Adipocyte (in vitro differentiated cells): ENCODE data around the gene CERS1.

Experiments used
- DNase-seq: peaks from one replicate; pipeline ENCODE4 v3.0.0-alpha.2; 2015; ENCODE audit warnings: low read depth
- H3K27me3 ChIP-seq: replicated peaks from 2 replicates; pipeline ENCODE4 v1.7.0; 2013; ENCODE audit warnings: mild to moderate bottlenecking, low read length, moderate library complexity; ENCODE audit not compliant: control insufficient read depth, insufficient read depth
- H3K36me3 ChIP-seq: 2 replicates; pipeline ENCODE4 v1.7.0; 2013; ENCODE audit warnings: low read length, mild to moderate bottlenecking, moderate library complexity; ENCODE audit not compliant: control insufficient read depth, insufficient read depth, severe bottlenecking
- H3K4me1 ChIP-seq: 2 replicates; pipeline ENCODE4 v1.7.0; 2013; ENCODE audit warnings: mild to moderate bottlenecking, low read length, moderate library complexity; ENCODE audit not compliant: control insufficient read depth, insufficient read depth
- H3K4me3 ChIP-seq: 2 replicates; pipeline ENCODE4 v1.7.0; 2013; ENCODE audit warnings: mild to moderate bottlenecking, low read length, moderate library complexity
- H3K9ac ChIP-seq: 2 replicates; pipeline ENCODE4 v1.7.0; 2013; ENCODE audit warnings: mild to moderate bottlenecking, low read length, moderate library complexity
- H3K9me3 ChIP-seq: 2 replicates; pipeline ENCODE4 v1.7.0; 2013; ENCODE audit warnings: mild to moderate bottlenecking, low read length, moderate library complexity; ENCODE audit not compliant: control insufficient read depth

The CERS1 gene

GRCh38 chr19:18878058-18878797 lies 17.7 kb downstream of the CERS1 start:
- H3K36me3 ChIP-seq = no peaks in the 10 kb centered on the region
- DNase-seq = no peak

GRCh38 chr19:18876865-18877264 lies 19.1 kb downstream of the CERS1 start:
- no peak overlapping the region for H3K4me3 ChIP-seq
- H3K9me3 ChIP-seq = no peaks in the 10 kb centered on the region
- H3K27me3 ChIP-seq = no peaks in the 10 kb centered on the region
- H3K9ac ChIP-seq = no peak overlapping the region
- DNase-seq = no peak
- no peaks in the 10 kb centered on the region for H3K36me3 ChIP-seq
- H3K4me1 ChIP-seq = no peaks in the 10 kb centered on the region

More at GRCh38 chr19:18878058-18878797, 17.7 kb downstream of the CERS1 start:
- H3K27me3 ChIP-seq = no peaks in the 10 kb centered on the region
- no peaks in the 10 kb centered on the region for H3K4me1 ChIP-seq
- no peak overlapping the region for H3K9ac ChIP-seq
- no peaks in the 10 kb centered on the region for H3K9me3 ChIP-seq
- no peak overlapping the region for H3K4me3 ChIP-seq

- no peak overlapping the region for H3K4me3 ChIP-seq
- H3K27me3 ChIP-seq = no peaks in the 10 kb centered on the region
- H3K9ac ChIP-seq = no peak overlapping the region
- H3K36me3 ChIP-seq = no peaks in the 10 kb centered on the region
- H3K9me3 ChIP-seq = no peaks in the 10 kb centered on the region
- peak; percentile 50 for DNase-seq
- H3K4me1 ChIP-seq = no peaks in the 10 kb centered on the region
Measured at GRCh38 chr19:18875726-18876125, 20.2 kb downstream of the CERS1 start.

- Histone ChIP-seq H3K9me3 (no peaks in the 10 kb centered on the region), H3K36me3 (peaks cover 19% of the 10 kb centered on the region), H3K9ac (no peak overlapping the region), H3K27me3 (no peaks in the 10 kb centered on the region), H3K4me3 (no peak overlapping the region), H3K4me1 (no peaks in the 10 kb centered on the region)
- DNase-seq = no peak
Measured at GRCh38 chr19:18871543-18871942, 24.4 kb downstream of the CERS1 start.

DNA sequence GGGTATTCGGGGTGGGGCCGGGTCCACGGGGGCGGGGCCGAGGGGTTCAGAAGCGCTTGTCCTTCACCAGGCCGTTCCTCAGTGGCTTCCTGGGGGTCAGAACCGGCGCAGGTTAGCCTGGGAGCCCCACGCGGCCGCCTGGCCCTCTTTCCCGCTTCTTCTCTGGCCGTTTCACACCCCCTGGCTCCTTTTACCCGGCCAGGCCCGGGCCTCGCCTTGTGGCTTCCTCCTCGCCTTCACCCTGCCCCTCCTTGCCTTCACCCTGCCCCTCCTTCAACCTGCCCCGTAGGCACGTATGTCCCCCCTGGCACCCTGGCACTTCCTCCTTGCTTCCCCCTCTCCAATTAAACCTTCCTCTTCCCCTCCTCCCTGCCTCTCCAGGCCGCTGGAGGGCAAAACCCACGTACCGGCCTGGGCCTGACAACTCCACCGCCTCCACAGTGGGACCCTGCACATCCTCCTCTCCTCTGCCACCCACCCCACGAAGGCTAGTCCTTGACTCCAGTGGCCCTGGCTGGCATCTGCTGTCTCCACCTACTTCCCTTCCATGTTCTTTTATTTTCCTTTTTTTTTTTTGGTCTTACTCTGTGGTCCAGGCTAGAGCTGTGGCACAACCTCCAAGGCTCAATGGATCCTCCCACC lies 25.3 kb downstream of the CERS1 start:
- Histone ChIP-seq H3K9ac (no peak overlapping the region), H3K36me3 (peaks cover 28% of the 10 kb centered on the region), H3K9me3 (no peaks in the 10 kb centered on the region), H3K4me3 (no peak overlapping the region), H3K4me1 (no peaks in the 10 kb centered on the region), H3K27me3 (no peaks in the 10 kb centered on the region)
- no peak for DNase-seq

GRCh38 chr19:18869781-18870530 lies 26.0 kb downstream of the CERS1 start:
- DNase-seq = no peak
- peaks cover 35% of the 10 kb centered on the region for H3K36me3 ChIP-seq
- H3K4me3 ChIP-seq = no peak overlapping the region

DNA sequence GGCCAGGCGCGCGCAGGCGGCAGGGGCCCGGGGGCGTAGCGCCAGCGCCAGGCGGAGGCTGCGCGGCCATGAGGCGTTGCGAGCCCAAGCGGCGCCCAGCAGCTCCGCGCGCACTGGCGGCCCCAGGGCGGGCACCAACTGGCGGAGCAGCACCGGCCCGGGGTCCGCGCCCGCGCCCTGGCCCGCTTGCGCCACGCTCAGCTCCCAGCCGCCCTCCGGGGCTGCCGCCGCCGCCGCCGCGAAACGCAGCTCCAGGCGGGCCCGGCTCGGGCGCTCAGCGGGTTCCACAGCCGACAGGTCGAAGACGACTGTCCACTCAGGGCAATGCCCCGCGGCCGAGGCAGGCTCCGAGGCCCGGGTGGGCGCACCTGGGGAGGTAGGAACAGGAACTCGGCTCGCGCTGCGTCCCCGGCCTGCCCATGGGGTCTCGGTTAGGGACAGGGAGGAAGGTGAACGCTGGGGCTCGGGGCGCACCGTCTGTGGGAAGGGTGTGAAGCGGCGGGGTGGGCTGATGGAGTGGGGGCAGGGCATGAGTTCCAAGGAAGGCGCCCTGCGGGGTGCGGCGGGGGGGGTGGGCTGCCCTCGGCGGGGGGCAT lies 26.8 kb downstream of the CERS1 start:
- Histone ChIP-seq H3K4me3 (no peak overlapping the region), H3K36me3 (peaks cover 42% of the 10 kb centered on the region), H3K4me1 (no peaks in the 10 kb centered on the region), H3K27me3 (no peaks in the 10 kb centered on the region), H3K9me3 (no peaks in the 10 kb centered on the region), H3K9ac (no peak overlapping the region)
- DNase-seq = no peak

More at GRCh38 chr19:18869781-18870530, 26.0 kb downstream of the CERS1 start:
- no peaks in the 10 kb centered on the region for H3K4me1 ChIP-seq
- H3K9me3 ChIP-seq = no peaks in the 10 kb centered on the region
- no peak overlapping the region for H3K9ac ChIP-seq
- H3K27me3 ChIP-seq = no peaks in the 10 kb centered on the region

DNA sequence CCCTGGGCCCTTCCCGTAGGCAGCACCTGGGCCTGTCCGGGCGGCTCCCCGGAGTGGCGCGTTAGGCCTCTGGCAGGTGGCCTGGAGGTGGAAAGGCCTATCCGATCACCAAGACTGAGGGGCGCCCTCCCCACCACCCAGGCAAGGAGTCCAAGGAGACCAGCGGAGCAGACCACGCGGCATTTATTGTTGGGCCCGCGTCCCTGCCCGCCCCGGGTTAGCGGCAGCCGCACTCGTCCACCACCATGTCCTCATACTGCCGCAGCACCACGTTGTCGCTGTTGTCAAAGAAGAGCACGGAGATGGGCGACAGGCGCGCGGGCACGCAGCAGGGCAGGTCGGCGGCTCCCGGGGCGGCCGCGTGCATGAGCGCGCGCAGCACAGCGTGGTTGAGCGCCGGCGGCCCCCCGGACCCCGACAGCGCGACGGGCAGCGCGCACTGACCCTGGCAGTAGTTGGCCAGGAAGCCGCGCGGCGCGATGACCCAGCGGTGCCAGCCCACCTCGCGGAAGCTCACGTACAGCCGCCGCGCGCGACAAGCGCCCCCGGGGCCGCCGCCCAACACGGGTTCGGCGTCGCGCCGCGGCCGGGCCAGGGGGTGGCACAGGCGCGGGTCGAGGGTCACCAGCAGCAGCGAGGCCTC lies 27.5 kb downstream of the CERS1 start:
- H3K4me3 ChIP-seq = no peak overlapping the region
- H3K4me1 ChIP-seq = no peaks in the 10 kb centered on the region
- no peaks in the 10 kb centered on the region for H3K9me3 ChIP-seq
- no peak for DNase-seq
- no peak overlapping the region for H3K9ac ChIP-seq
- H3K36me3 ChIP-seq = peaks cover 48% of the 10 kb centered on the region
- no peaks in the 10 kb centered on the region for H3K27me3 ChIP-seq

DNA sequence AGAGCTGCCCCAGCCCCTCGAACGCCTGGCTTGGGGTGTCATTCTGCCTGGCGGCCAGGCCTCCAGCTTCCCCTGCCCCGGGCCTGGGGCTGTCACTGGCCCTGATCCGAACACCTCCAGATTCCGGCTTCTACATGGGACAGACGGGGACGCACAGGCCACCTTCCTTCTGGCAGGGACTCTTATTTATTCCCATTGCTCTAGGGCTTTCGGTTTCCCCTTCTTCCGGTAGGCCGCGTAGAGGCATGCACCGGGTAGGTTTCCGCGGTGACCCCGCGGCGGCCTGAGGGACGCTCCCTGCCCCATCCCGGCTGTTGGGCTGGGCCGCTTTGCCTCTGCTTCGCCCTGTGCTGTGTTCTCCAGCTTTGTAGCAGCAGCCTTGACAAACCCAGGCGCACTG lies 28.2 kb downstream of the CERS1 start:
- Histone ChIP-seq H3K9me3 (no peaks in the 10 kb centered on the region), H3K27me3 (no peaks in the 10 kb centered on the region)

GRCh38 chr19:18867199-18867598 lies 28.8 kb downstream of the CERS1 start:
- Histone ChIP-seq H3K9me3 (no peaks in the 10 kb centered on the region), H3K27me3 (no peaks in the 10 kb centered on the region), H3K9ac (no peak overlapping the region), H3K36me3 (peaks cover 61% of the 10 kb centered on the region), H3K4me1 (no peaks in the 10 kb centered on the region), H3K4me3 (no peak overlapping the region)
- no peak for DNase-seq

More for the DNA sequence above, 28.2 kb downstream of the CERS1 start:
- H3K4me1 ChIP-seq = no peaks in the 10 kb centered on the region
- no peak for DNase-seq
- H3K4me3 ChIP-seq = no peak overlapping the region
- no peak overlapping the region for H3K9ac ChIP-seq
- peaks cover 55% of the 10 kb centered on the region for H3K36me3 ChIP-seq

DNA sequence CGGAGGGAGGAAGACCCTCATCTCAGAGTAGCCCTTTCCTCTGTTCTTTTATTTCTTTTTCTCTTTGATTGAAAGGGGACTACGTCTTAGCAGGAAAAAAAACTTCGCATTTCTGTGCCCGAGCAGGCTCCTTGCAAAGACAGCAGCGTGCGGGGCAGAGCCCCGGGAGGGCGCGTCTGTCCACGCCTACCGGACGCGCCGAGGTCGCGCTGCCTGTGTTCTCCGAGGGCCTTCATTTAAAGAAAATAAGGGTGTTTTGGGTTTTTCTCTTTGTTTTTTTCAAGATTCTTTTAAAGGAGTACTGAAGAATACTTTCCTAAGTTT lies 29.2 kb downstream of the CERS1 start:
- Histone ChIP-seq H3K9me3 (no peaks in the 10 kb centered on the region), H3K36me3 (peaks cover 65% of the 10 kb centered on the region), H3K27me3 (no peaks in the 10 kb centered on the region), H3K4me1 (no peaks in the 10 kb centered on the region), H3K9ac (no peak overlapping the region), H3K4me3 (no peak overlapping the region)
- no peak for DNase-seq
